NCI-H1417 treated with DMSO at 0.1 percent for 48 hours (cell line): Measurements from ENCODE around the gene TMEM258.

Experiments used
- DNase-seq: peaks from one replicate; lab custom pipeline; 2025; lab: John Stamatoyannopoulos, UW

Gene TMEM258

GRCh38 chr11:61792310-61793082, at the start of gene TMEM258, which contains the start of gene FEN1:
Gene TMEM258, minus strand, starts transcription at chr11:61792599. Its CDS starts 41 bp downstream, at chr11:61792558.
Gene FEN1, plus strand, starts transcription at chr11:61792911. Its CDS starts 2,451 bp downstream, at chr11:61795362.
- peak; percentile 80 for DNase-seq

DNA sequence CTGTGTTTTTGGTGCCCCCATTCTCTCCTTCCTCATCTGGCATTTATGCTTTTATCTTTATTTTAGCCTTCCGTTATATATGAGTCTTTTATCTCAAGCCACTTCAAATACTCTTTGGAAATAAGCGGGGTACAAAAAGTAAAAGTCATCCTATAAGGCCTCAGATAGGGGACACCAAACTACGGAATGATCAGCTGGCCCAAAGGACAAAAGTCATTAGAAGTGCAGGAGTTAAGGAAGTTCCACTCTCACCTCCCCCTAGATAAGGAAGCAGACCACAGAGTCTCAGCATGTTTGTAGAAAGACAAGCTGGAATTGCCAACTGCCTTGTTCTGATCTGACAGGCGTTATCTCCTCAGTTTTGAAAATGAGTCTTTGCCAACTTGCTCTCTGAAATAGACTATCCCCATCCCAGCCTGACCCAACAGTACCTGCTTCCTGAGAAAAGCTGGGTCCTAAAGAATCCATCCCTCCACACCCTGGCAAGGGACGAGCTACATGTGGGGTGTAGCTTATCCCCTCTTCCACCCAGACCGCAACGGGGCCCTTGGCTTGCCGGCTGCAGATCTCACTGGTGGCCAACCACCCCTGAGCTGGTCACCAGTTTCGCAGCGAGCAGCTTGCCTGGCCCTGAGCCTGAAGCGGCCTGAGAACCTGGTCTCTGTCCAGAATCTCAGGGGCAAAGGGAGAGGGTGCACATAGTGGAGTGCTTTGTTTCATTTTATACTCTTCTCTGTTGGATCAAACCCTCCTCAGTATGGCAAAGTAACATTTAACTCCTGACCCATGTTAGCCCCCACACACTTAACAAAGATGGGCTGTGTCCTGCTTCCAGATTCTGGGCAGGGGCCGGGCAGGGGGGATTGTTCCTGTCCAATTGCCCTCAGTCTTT, 49.5 kb upstream of the TMEM258 start:
- no peak for DNase-seq

- DNase-seq = no peak
Observed at GRCh38 chr11:61840371-61840770, 48.0 kb upstream of the TMEM258 start.

GRCh38 chr11:61839742-61840141, 47.3 kb upstream of the TMEM258 start:
- DNase-seq = no peak

- no peak for DNase-seq
Observed at GRCh38 chr11:61838921-61839320, 46.5 kb upstream of the TMEM258 start.

DNA sequence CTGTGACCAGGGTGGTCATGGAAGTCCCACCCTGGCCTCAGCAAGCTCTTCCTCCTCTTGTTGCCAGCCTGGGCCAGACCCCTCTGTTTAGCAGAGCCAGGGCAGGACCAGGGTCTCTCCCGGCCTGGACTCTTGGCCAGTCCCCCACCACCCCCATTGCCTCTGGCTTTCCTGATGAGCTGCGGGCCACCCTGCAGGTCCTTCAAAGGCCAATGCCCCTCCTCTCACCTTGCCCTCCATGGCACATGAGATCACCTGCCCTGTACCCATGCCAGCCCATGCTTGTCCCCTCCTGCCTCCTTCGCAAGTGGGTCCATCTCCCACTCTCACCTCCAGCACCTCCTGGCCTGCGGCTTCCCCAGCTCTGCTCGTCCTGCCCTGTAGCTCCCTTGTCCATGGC, 46.1 kb upstream of the TMEM258 start:
- DNase-seq = no peak

DNA sequence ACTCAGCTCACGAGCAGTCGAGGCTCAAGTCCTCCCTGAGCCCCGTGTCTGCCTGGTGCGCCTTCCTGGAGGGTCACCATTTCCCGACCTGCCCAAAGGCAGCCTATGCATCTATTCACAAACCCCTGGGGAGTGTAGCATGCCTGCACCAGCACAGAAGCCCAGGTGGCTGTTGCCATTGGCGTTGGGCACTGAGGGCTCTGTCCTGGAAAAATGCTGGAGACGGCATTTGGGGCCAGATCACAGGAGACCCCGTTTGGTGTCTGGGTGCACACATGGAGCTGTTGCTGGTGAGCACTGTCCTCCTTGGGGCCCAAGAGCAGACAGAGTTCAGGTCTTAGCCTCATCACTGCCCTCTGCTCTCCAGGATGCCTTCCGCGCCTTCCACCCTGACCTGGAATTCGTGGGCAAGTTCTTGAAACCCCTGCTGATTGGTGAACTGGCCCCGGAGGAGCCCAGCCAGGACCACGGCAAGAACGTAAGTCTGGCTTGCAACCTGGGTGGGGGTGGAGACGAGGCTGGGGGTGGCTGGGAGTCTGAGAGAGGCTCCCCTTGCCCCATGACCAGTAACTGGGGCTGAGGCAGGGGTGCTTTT, 45.1 kb upstream of the TMEM258 start:
- no peak for DNase-seq

GRCh38 chr11:61836193-61836592, 43.8 kb upstream of the TMEM258 start:
- no peak for DNase-seq

DNA sequence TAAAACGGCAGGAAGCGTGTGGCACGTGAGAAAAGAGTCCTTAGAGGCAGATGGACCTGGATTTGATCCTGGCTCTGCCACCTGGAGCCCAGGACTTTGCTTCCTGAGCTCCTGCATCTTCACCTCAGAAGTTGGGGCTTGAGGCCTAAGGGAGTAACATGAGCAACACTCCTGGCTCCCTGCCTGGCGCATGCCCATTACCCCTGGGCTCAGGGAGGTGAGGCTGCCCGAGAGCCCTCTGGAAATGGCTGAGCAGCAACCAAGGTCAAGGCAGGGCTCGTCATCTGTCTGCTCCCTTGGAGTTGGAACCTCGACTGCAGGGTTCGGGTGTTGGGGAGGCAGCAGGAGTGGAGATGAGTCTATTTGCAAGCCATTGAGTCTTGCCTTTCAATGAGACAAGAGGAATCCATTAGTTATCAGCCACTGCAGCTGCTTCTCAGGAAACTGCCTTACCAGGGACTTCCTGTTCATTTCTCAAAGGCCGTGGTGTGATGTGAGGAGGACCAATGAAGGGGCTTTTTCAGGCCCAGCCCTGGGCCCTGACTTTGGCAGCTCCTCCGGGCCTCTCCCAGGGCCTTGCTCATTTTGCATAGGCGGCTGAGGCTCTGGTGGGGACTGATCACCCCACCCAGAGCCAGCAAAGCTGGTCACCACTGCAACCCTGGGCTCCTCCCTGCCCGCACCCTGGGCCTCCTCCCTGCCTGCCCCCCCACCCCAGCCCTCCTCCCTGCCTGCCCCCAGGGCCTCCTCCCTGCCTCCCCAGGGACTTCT, 42.1 kb upstream of the TMEM258 start:
- no peak for DNase-seq

GRCh38 chr11:61833926-61834277, 41.5 kb upstream of the TMEM258 start:
- no peak for DNase-seq

GRCh38 chr11:61833471-61833870, 41.1 kb upstream of the TMEM258 start:
- no peak for DNase-seq

- DNase-seq = no peak
Observed at GRCh38 chr11:61832754-61833153, 40.4 kb upstream of the TMEM258 start.

- DNase-seq = no peak
Observed at GRCh38 chr11:61832207-61832606, 39.8 kb upstream of the TMEM258 start.

GRCh38 chr11:61830237-61831105, 38.1 kb upstream of the TMEM258 start:
- no peak for DNase-seq

DNA sequence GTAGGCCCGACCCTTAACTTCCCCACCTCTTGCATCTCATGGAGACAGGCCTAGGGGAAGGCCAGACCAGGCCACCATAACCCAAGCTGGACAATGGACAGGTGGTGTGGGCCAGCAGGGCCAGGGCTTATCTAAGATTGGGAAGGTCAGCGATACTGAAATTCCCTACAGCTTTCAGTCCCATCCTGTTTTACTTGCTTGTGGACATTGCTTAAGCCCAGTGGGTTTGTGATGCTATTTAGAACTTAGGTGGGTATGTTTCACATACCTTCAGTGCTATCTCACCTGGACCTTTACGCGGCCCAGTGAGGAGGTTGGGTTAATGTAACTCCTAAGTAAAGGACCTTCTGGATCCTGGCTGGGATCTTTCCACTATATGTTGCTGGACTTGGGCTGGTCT, 37.4 kb upstream of the TMEM258 start:
- no peak for DNase-seq

GRCh38 chr11:61828629-61829407, 36.4 kb upstream of the TMEM258 start:
- DNase-seq = peak; percentile 4

DNA sequence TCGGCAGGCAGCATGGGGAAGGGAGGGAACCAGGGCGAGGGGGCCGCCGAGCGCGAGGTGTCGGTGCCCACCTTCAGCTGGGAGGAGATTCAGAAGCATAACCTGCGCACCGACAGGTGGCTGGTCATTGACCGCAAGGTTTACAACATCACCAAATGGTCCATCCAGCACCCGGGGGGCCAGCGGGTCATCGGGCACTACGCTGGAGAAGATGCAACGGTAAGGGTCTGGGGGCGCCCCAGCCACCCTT, 35.9 kb upstream of the TMEM258 start:
- no peak for DNase-seq

GRCh38 chr11:61827571-61828378, 35.4 kb upstream of the TMEM258 start, which contains the start of gene FADS2:
Gene FADS2, plus strand, starts transcription at chr11:61828300. Its CDS starts 91 bp downstream, at chr11:61828391.
- DNase-seq = peak; percentile 81

DNA sequence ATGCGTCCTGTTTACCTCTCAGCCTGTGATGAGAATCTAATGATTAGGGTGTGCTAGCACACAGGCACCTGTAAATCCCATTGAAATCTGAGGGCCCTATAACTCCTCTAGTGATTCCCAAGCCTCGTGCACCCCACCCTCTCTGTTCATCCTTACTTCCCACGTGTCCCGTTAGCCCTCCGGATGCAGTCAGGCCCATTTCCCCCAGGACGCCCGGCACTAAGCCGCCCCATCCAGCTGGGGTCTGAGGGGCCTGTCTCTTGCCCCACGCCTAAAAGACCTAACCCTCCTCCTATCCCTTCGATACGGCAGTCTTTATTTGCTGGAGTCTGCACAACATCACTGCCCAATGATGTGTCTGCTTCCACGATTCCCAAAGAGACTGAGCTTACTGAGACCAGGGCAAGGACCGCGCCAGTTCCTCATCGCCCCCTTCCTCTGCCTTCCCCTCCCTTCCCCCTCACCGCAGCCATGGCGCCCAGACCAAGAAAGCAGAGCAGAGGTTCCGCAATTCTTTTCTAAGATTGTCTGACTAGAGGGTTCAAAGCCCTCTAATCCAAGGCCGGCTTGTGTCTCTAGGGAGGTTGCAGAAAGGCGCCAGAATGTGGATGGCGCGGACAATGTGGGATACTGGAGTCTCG, 34.7 kb upstream of the TMEM258 start:
- DNase-seq = peak; percentile 61
